B cell (primary cell): ENCODE data around the gene PROP1. TPM values are rescaled to one million over a fixed set of nuclear protein-coding genes. Genes with fewer than 3 reads are reported as not detected.

Experiments used
- ATAC-seq: fragments of 200-7000 bp; cut with Tn5 transposase; one replicate; pipeline ENCODE4 v1.10.0; 2021; ENCODE audit warnings: low read depth, mild to moderate bottlenecking, moderate number of reproducible peaks, moderate library complexity
- CTCF ChIA-PET: fragments of 350-600 bp; sonication (Branson Sonifier 250); formaldehyde crosslinking; loops from one replicate; lab custom pipeline; 2021; ENCODE audit warnings: antibody characterized with exemption, inconsistent platforms; lab: Charles Lee
- POLR2A ChIA-PET: fragments of 350-600 bp; sonication (Branson Sonifier 250); formaldehyde crosslinking; loops from one replicate; lab custom pipeline; 2021; ENCODE audit warnings: antibody characterized with exemption; lab: Charles Lee
- DNase-seq: peaks from one replicate; pipeline ENCODE4 v3.0.0; 2013
- H2AFZ ChIP-seq: 2 replicates; pipeline ENCODE4 v1.6.1; 2012; ENCODE audit warnings: mild to moderate bottlenecking, low read depth, low read length; ENCODE audit not compliant: insufficient read depth, poor library complexity, severe bottlenecking
- H3K27ac ChIP-seq, 2 donors: 1 replicate in 1 of 2; 2 replicates in 1 of 2; pipeline ENCODE4 v1.5.1; 2012 to 2013; ENCODE audit warnings: low read length in 2 of 2, mild to moderate bottlenecking in 2 of 2, moderate library complexity in 1 of 2
- H3K27me3 ChIP-seq, 4 experiments: fragments of 200-600 bp in 1 of 4; sonication (generic) in 1 of 4; replicated peaks in 1 of 4; 1 replicate in 2 of 4; 2 replicates in 2 of 4; pipeline versions ENCODE4 v1.6.1 to v1.7.0; 2013 to 2016; ENCODE audit warnings: low read length in 3 of 4, mild to moderate bottlenecking in 2 of 4, mixed read lengths in 1 of 4, moderate library complexity in 1 of 4; ENCODE audit not compliant: insufficient read depth in 4 of 4, control insufficient read depth in 3 of 4; ENCODE audit errors: control extremely low read depth in 1 of 4
- H3K36me3 ChIP-seq, 2 experiments: replicated peaks in 1 of 2; 1 replicate in 1 of 2; 2 replicates in 1 of 2; pipeline versions ENCODE4 v1.6.1 to v1.7.1; 2013; ENCODE audit warnings: low read length in 1 of 2; ENCODE audit not compliant: insufficient read depth in 2 of 2, control insufficient read depth in 1 of 2; ENCODE audit errors: control extremely low read depth in 1 of 2, extremely low read depth in 1 of 2
- H3K4me1 ChIP-seq, 2 donors: fragments of 200-600 bp in 1 of 2; sonication (generic) in 1 of 2; 1 replicate in 1 of 2; 2 replicates in 1 of 2; pipeline versions ENCODE4 v1.5.1 to v1.6.1; 2013 to 2017; ENCODE audit warnings: low read length in 2 of 2; ENCODE audit not compliant: control insufficient read depth in 2 of 2, insufficient read depth in 2 of 2
- H3K4me2 ChIP-seq: replicated peaks from 2 replicates; pipeline ENCODE3; 2012; ENCODE audit warnings: mild to moderate bottlenecking, low read depth, low read length; ENCODE audit not compliant: poor library complexity, severe bottlenecking
- H3K4me3 ChIP-seq, 5 experiments: fragments of 200-600 bp in 1 of 5; sonication (generic) in 1 of 5; 1 replicate in 3 of 5; 2 replicates in 2 of 5; pipeline versions ENCODE4 v1.5.1 to v1.7.0; 2011 to 2016; ENCODE audit warnings: low read length in 4 of 5, mild to moderate bottlenecking in 4 of 5, low read depth in 2 of 5, control low read depth in 1 of 5, moderate library complexity in 1 of 5; ENCODE audit not compliant: insufficient read depth in 1 of 5; ENCODE audit errors: control extremely low read depth in 1 of 5, extremely low read depth in 1 of 5
- H3K79me2 ChIP-seq: fragments of 200-600 bp; sonication (generic); one replicate; pipeline ENCODE4 v1.6.0; 2016; ENCODE audit warnings: low read length; ENCODE audit not compliant: control insufficient read depth, insufficient read depth
- H3K9ac ChIP-seq: fragments of 200-600 bp; sonication (generic); 2 replicates; pipeline ENCODE4 v1.6.1; 2017; ENCODE audit warnings: mild to moderate bottlenecking, low read length, moderate library complexity
- H3K9me3 ChIP-seq, 3 donors: one replicate each; pipeline versions ENCODE4 v1.6.1 to v1.7.1; 2013; ENCODE audit warnings: low read length in 2 of 3; ENCODE audit not compliant: control insufficient read depth in 2 of 3, insufficient read depth in 1 of 3; ENCODE audit errors: control extremely low read depth in 1 of 3
- H4K20me1 ChIP-seq: 2 replicates; pipeline ENCODE4 v1.6.0; 2012; ENCODE audit warnings: mild to moderate bottlenecking, low read length; ENCODE audit not compliant: insufficient read depth, control insufficient read depth, poor library complexity, severe bottlenecking
- H3K27ac Mint-ChIP-seq: one replicate; pipeline ENCODE4 v1.8.0; 2021; ENCODE audit warnings: mixed read lengths
- H3K27me3 Mint-ChIP-seq: one replicate; pipeline ENCODE4 v1.8.0; 2021; ENCODE audit warnings: mixed read lengths
- H3K4me1 Mint-ChIP-seq: one replicate; pipeline ENCODE4 v1.8.0; 2021; ENCODE audit warnings: mixed read lengths
- H3K4me3 Mint-ChIP-seq: one replicate; pipeline ENCODE4 v1.8.0; 2021; ENCODE audit warnings: mixed read lengths
- H3K9me3 Mint-ChIP-seq: one replicate; pipeline ENCODE4 v1.8.0; 2022; ENCODE audit warnings: mixed read lengths; ENCODE audit not compliant: insufficient read depth
- CTCF ChIP-seq: fragments of 200-600 bp; IDR thresholded peaks from one replicate; pipeline ENCODE4 v1.8.0; 2022; ENCODE audit warnings: antibody characterized with exemption, mild to moderate bottlenecking
- EZH2 ChIP-seq: IDR thresholded peaks from 2 replicates; pipeline ENCODE4 v1.6.1; 2012; ENCODE audit warnings: borderline replicate concordance, low read depth, mild to moderate bottlenecking, moderate library complexity, low read length; ENCODE audit not compliant: insufficient read depth, poor library complexity, severe bottlenecking
- WGBS: methylation state at CpG from one replicate; pipeline ENCODE4 v1.1.5; 2013; ENCODE audit warnings: missing lambda C conversion rate; ENCODE audit not compliant: insufficient coverage; 5-methylcytosine and 5-hydroxymethylcytosine counted together
- intact Hi-C: fragments of 100-400 bp; cut with micrococcal nuclease; formaldehyde crosslinking; loops from one replicate; pipeline ENCODE4 v1.10.0; 2022
- polyA plus RNA-seq: library from polyadenylated mRNA; depleted of rRNA; stranded (reverse); fragments of >200 nt; gene quantifications from 2 replicates; pipeline ENCODE4 v1.2.3, GENCODE V29; 2012
- total RNA-seq, 2 donors: library from RNA; stranded (reverse); fragments of 120-200 nt in 1 of 2; gene quantifications; 1 replicate in 1 of 2; 2 replicates in 1 of 2; pipeline versions ENCODE4 v1.2.3 to v1.2.4, GENCODE V29; 2013 to 2022

Gene PROP1
- total and polyA plus RNA-seq, 2 donors (not counting 1 experiment from before 2014, with no cell fraction given) = not detected

GRCh38 chr5:177982072-177982727, 13.8 kb downstream of the PROP1 start:
- Histone ChIP-seq H3K4me2 (no peak overlapping the region), H3K27me3 (peaks cover 0 to 59% (median 29%) of the 10 kb centered on the region in 4 experiments), H3K27ac (no peak overlapping the region), H3K36me3 (no peaks in the 10 kb centered on the region), H3K9ac (no peak overlapping the region), H3K4me3 (no peak overlapping the region), H3K9me3 (peaks cover 0 to 8% (median 0%) of the 10 kb centered on the region in 3 donors), H3K4me1 (peaks cover 8 to 21% of the 10 kb centered on the region in 2 donors), H4K20me1 (no peaks in the 10 kb centered on the region), H2AFZ (no peak overlapping the region), H3K79me2 (no peaks in the 10 kb centered on the region)
- Mint-ChIP-seq H3K4me3 (no peak overlapping the region), H3K4me1 (peaks cover 2% of the 10 kb centered on the region), H3K27me3 (peaks cover 54% of the 10 kb centered on the region), H3K9me3 (no peaks in the 10 kb centered on the region), H3K27ac (no peak overlapping the region)
- DNase-seq = peak; percentile 29
- no peak for TF ChIP-seq EZH2
- TF ChIP-seq CTCF = no peak
- CTCF ChIA-PET = no interaction called here
- ATAC-seq = no peak
- intact Hi-C loops = loop anchor here (10.0 kb wide), 1 partner anchor 83 kb away; no protein-coding TSS in a partner anchor
- POLR2A ChIA-PET = no interaction called here
- WGBS = 17% methylated on average over 13 of the region's 17 CpGs

GRCh38 chr5:177981296-177982071, 14.6 kb downstream of the PROP1 start:
- POLR2A ChIA-PET = no interaction called here
- no peak overlapping the region for H2AFZ ChIP-seq
- Mint-ChIP-seq H3K27ac (no peak overlapping the region), H3K9me3 (no peaks in the 10 kb centered on the region), H3K27me3 (peaks cover 47% of the 10 kb centered on the region), H3K4me1 (peaks cover 2% of the 10 kb centered on the region), H3K4me3 (no peak overlapping the region)
- no peak overlapping the region for H3K4me3 ChIP-seq
- no peak overlapping the region for H3K9ac ChIP-seq
- no peak overlapping the region for H3K4me2 ChIP-seq
- TF ChIP-seq EZH2 (no peak), CTCF (no peak)
- peaks cover 0 to 55% (median 27%) of the 10 kb centered on the region in 4 experiments for H3K27me3 ChIP-seq
- intact Hi-C loops = loop anchor here (10.0 kb wide), 1 partner anchor 83 kb away; no protein-coding TSS in a partner anchor
- no peaks in the 10 kb centered on the region for H3K36me3 ChIP-seq
- DNase-seq (no peak), ATAC-seq (no peak)
- no peaks in the 10 kb centered on the region for H3K79me2 ChIP-seq
- CTCF ChIA-PET = no interaction called here
- H3K9me3 ChIP-seq = peaks cover 0 to 8% (median 0%) of the 10 kb centered on the region in 3 donors
- no peaks in the 10 kb centered on the region for H4K20me1 ChIP-seq
- H3K27ac ChIP-seq = no peak overlapping the region
- 84% methylated on average over 18 of the region's 26 CpGs for WGBS
- peaks cover 8 to 21% of the 10 kb centered on the region in 2 donors for H3K4me1 ChIP-seq
